HK-2 (cell line): ENCODE measurements around the gene OR4C13.
"Not testable (repeated sequence)": the region's sequence is repeated elsewhere in the genome, so short reads cannot be mapped to it uniquely, and the experiment has no call there.

Experiments used
- DNase-seq: peaks from one replicate; pipeline ENCODE4 v3.0.0-alpha.2; 2018; ENCODE audit not compliant: unreplicated experiment

The OR4C13 gene

DNA sequence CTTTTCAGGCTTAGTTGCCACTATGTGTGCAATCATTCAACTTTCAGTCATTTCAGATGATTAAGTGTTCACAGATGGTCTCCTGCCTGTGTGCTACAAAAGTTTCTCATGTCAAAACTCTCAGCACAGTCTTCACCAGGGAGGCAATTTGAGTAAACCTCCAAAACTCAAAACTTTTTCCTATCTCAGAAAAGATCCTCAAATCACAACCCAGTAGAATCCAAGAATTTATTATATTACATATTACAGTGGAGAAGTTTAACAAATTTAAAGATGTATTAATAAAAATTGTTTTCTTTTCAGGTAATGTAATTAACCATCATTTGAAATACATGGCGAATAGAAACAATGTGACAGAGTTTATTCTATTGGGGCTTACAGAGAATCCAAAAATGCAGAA lies at the start of gene OR4C13:
TSS of gene OR4C13 (plus strand) at position 301 of the 400 bp plus-strand sequence. CDS start at position 333, 32 bp downstream.
- DNase-seq = no peak

- DNase-seq = not testable (repeated sequence)
Measured at GRCh38 chr11:49911516-49911915, 40.7 kb upstream of the OR4C13 start.

- DNase-seq = not testable (repeated sequence)
Measured at GRCh38 chr11:49948701-49949100, 3.5 kb upstream of the OR4C13 start.

- not testable (repeated sequence) for DNase-seq
Measured at GRCh38 chr11:49973439-49973838, 21.2 kb downstream of the OR4C13 start.

GRCh38 chr11:49982435-49982834 lies 30.2 kb downstream of the OR4C13 start, which contains the start of gene OR4C12:
Gene OR4C12 (minus strand): TSS chr11:49982535. CDS start chr11:49982501, 34 bp downstream.
- DNase-seq = not testable (repeated sequence)

- peak; percentile 34 for DNase-seq
Measured at GRCh38 chr11:49995565-49995964, 43.4 kb downstream of the OR4C13 start.
